G401 (cell line): ENCODE data around the gene PLXNB1. TPM values are rescaled to one million over a fixed set of nuclear protein-coding genes. Genes with fewer than 3 reads are reported as not detected.
A peak's percentile ranks its signal among the peaks of the same experiment; 100 is the strongest.
"Not testable (repeated sequence)": the region's sequence is repeated elsewhere in the genome, so short reads cannot be mapped to it uniquely, and the experiment has no call there.

ENCODE experiments used
- DNase-seq: peaks from one replicate; pipeline ENCODE4 v3.0.0-alpha.2; 2015; ENCODE audit warnings: low spot score
- in situ Hi-C: cut with HindIII; loops from 2 replicates; pipeline ENCODE4 v1.10.0; 2016; ENCODE audit warnings: low sequenced_read_pairs, mixed read lengths
- total RNA-seq: library from RNA; depleted of rRNA; stranded (reverse); fragments of >200 nt; shearing (Covaris generic); gene quantifications from 2 replicates; pipeline ENCODE4 v1.2.3, GENCODE V29; 2014

PLXNB1 gene
- total RNA-seq, 1 experiment from 2014 or later: 23.5 TPM

DNA sequence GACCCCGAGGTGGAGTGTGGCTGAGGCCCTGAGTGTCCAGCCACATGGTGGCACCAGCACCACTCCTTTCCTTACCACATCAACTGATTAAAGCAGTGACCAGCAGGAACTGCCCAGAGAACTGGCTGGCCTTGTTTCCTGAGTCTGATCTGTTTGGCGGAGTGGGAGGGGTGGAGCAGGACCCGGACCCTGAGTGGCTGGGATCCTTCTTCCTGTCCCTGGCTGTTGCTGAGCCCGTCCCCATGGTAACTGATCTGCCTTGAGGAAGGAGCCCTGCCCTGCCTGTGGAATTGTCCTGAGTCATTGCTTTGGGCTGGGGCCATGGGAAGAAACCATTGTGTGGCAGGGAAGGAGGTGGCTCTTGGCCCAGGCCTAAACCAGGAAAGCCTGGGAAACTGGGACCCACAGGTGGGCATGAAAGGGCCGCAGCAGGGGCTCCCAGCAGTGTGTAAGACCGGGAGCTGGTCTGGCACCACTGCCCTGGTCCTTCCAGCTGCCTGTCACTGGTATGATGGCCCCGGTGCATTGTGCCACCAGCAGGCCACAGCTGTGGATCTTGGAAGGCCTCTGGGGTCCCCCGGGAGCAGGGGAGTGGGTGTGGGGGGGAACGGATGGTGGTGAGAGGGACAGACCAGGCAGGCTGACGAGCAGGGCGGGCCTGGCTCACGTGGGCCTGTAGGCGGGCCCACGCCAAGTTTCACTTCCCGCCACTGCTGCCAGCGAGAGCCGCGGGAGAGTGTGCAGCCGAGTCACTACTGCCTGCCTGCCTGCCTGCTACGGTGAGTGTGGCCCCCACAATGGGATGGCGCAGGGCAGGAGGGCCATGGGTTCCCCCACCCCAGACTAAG, 35.9 kb upstream of the PLXNB1 start:
- peak; percentile 100 for DNase-seq
- in situ Hi-C loops: no loop called here

DNA sequence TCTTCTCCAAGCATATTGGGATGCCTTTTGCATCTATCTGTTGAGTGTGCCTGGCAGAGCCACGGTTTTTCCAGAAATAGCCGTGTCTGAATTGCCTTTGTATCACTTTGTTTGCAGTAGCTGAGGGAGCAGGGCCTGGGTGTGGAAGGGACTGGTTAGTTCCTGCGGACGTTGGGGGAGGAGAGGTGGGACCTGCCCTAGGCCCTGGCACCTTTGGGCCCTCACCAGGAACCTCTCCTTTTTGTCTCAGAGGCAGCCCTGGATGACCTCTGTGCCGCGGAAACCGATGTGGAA, 35.3 kb upstream of the PLXNB1 start:
- DNase-seq: no peak
- in situ Hi-C loops: no loop called here

DNA sequence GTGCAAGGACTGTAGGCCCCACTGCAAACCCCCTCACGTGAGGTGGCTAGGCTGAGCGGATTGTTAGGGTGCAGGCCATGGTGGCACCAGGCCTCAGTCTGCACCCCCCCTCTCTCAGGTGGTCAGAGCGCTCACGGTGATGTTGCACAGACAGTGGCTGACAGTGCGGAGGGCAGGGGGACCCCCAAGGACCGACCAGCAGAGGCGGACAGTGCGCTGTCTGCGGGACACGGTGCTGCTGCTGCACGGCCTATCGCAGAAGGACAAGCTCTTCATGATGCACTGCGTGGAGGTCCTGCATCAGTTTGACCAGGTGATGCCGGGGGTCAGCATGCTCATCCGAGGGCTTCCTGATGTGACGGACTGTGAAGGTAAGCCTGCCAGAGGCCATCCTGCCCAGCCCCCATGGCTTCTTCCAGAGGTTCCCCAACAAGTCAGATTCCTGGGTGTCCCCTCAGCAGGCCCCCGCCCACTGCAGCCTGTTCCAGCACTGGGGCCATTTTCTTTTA, 34.9 kb upstream of the PLXNB1 start:
- DNase-seq: no peak
- in situ Hi-C loops: no loop called here

DNA sequence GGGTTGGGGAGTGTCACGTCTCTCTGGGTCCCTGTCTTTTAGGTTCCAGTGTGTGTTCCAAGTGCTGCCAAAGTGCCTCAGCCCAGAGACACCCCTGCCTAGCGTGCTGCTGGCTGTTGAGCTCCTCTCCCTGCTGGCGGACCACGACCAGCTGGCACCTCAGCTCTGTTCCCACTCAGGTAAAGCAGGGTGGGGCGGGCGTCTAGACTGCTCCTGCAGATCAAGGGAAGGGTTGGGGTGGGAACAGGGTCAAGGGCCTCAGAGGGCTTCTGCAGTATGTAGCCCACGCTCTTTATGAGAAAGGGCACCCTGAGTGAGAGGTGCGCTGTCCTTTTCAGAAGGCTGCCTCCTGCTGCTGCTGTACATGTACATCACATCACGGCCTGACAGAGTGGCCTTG, 33.8 kb upstream of the PLXNB1 start:
- in situ Hi-C loops: no loop called here

DNA sequence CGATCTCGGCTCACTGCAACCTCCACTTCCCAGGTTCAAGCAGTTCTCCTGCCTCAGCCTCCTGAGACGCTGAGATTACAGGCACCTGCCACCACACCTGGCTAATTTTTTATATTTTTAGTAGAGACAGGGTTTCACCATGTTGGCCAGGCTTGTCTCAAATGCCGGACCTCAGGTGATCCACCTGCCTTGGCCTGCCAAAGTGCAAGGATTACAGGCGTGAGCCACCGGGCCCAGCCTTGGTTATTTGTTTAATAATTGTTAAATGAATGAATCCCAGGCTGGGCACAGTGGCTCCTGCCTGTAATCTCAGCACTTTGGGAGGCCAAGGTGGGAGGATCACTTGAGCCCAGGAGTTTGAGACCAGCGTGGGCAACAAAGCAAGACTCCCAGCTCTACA, 31.9 kb upstream of the PLXNB1 start:
- not testable (repeated sequence) for DNase-seq

More for the DNA sequence above, 33.8 kb upstream of the PLXNB1 start:
- no peak for DNase-seq

DNA sequence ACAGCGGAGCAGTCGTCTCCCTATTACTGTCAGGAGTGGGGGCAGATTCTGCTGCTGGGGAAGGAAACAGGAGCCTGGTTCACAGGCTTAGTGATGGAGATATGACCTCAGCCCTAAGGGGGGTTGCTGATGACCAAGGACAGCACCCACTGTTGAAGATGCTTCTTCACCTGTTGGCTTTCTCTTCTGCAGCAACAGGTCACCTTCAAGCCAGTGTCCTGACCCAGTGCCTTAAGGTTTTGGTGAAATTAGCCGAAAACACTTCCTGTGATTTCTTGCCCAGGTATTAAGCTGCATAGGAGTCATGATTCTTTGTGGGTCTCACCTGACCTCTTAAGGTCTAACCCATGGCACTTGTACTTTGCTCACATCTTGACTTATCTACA, 30.6 kb upstream of the PLXNB1 start:
- DNase-seq: no peak
- in situ Hi-C loops: no loop called here

More for the DNA sequence above, 31.9 kb upstream of the PLXNB1 start:
- in situ Hi-C loops: not testable (repeated sequence)

DNA sequence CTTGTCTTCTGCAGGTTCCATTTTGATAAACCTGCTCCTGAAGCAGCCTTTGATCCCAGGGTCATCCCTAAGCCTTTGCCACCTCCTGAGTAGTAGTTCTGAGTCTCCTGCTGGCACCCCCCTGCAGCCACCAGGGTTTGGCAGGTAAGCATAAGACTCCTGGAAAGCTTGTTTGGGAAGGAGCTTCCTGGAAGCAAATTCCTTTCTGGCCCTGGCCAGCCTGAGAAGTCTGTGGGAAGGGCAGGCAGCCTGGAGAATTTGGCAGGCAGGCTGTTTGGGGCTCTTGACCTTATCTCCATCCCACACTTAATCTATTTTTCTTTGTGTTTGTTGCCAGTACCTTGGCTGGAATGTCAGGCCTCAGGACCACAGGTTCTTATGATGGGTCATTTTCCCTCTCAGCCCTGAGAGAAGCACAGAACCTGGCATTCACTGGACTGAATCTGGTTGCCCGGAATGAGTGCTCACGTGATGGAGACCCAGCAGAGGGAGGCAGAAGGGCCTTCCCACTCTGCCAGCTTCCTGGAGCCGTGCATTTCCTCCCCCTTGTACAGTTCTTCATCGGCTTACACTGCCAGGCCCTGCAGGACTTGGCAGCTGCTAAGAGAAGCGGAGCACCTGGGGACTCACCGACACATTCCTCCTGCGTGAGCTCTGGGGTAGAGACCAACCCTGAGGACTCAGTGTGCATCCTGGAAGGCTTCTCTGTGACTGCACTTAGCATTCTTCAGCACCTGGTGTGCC, 30.1 kb upstream of the PLXNB1 start:
- in situ Hi-C loops: no loop called here
- DNase-seq: peak; percentile 94

DNA sequence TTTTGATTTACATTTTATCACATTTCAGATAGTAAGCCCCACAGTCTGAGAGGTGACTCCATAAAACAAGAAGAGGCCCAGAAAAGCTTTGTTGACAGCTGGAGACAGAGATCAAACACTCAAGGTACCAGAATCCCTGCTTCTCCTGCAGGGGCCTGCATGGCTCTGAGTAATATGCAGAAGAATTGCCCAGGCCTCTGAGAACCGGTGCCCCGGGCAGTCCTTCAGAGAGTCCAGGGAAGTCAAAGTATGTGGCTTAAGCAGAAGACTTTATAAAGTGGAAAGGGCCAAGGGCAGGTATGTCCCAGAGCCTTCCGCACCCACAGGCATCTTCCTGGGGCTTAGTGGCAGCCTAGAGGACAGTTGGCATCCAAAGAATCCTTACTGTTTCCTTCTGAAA, 29.4 kb upstream of the PLXNB1 start:
- in situ Hi-C loops: no loop called here
- no peak for DNase-seq

DNA sequence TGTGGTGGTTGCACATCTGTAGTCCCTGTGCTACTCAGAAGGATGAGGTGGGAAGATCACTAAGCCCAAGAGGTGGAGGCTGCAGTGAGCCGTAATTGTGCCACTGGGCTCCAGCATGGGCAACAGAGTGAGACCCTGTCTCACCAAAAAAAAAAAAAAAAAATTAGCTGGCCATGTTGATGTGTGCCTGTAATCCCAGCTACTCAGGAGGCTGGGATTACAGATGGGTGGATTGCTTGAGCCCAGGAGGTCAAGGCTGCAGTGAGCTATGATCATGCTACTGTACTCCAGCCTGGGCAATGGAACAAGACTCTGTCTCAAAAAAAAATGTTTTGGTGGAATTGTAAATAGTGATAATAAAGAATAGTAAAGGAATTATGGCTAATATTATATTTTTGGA, 26.6 kb upstream of the PLXNB1 start:
- DNase-seq: no peak
- in situ Hi-C loops: no loop called here

DNA sequence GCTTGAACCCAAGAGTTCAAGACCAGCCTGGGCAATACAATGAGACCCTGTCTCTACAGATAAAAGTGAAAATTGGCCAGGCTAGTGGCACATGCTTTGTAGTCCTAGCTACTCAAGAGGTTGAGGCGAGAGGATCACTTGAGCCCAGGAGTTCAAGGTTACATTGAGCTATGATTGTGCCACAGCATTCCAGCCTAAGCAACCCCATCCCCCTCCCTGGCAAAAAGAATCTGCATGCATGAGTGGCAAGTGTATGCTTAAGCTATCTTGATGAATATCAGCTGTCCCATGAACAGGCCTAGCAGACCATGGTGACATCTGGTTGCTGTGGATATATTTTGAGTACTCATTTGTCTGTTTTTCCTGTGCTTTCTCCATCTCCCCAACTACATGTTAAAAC, 21.4 kb upstream of the PLXNB1 start:
- in situ Hi-C loops: no loop called here
- no peak for DNase-seq

DNA sequence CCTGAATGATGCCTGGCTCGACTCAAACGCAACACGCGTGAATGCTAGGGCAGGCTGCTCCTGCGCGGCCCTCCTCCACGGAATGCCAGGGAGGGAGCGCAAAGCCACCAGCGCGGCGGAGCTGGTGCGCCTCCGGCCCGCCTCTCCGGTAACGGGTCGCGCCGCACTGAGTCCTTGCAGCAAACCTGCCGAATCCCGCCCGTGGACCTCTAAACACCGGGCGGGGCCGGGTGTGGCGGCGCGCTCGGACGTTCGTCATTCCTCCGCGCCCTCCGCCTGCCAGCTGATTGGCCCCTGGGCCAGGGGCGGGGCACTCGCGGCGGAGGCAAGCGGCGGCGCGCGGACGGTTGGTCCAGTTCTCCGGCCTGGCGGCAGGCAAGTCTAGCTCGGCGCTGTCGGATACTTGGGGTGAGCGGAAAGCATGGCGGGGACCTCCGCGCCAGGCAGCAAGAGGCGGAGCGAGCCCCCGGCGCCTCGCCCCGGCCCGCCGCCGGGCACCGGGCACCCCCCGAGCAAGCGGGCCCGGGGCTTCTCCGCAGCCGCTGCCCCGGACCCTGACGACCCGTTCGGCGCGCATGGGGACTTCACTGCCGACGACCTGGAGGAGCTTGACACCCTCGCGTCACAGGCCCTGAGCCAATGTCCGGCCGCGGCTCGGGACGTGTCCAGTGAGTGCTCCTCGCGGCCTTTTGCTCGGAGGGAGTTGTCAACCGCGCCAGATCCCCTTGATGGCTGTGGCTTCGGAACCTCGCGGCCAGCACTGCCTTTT, 16.7 kb upstream of the PLXNB1 start, which contains the start of gene ATRIP:
Gene ATRIP (plus strand): TSS at position 313 of the 769 bp plus-strand sequence. CDS start 109 bp downstream, at position 422.
- DNase-seq: peak; percentile 92

DNA sequence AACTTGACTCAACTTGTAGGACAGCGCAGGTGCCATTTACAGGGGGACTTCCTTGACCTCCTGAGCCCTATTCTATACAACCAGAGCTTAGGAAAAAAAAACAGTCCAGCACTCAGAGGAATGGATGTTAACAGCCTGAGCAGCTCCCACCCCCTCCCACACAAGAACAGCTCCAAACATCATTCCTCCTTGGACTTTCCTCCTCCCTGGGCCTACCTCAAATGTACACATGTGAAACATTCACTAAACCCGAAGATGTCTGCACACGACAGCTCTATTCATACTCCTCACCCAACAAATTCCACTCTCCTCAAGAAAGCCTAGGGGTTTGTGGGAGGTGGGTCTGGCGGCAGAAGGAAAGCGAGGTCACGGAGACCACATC, 16.1 kb upstream of the PLXNB1 start:
- in situ Hi-C loops: no loop called here
- no peak for DNase-seq

More for the DNA sequence above, 16.7 kb upstream of the PLXNB1 start, which contains the start of gene ATRIP:
- in situ Hi-C loops: no loop called here

DNA sequence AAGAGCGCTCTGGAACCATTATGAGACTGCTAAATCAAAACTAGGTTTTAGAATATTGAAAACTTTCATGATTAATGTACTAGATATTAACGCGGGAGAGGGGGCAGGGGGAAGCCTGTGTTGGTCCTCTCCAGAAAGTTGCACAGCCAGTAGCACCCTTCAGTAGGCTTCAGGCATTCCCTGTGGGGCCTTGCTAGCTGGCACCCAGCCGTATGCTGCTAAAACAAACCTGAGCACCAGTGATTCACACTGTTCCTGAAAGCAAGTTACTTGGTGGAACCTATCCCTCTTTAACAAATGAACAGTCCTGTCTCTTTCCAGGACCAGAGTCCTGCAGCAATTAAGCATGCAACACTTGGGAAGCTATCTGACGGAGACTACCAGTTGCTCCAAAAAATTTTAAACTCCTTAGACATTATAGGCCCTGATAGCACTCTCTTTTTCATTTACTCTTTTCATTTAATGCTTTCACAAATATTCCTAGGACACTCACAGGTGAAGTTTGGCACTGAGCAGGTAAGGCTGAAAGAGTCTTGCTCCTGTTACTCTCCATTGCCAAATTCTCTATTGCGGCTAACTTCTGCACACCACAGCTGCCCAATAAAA, 15.5 kb upstream of the PLXNB1 start:
- no peak for DNase-seq
- in situ Hi-C loops: no loop called here

DNA sequence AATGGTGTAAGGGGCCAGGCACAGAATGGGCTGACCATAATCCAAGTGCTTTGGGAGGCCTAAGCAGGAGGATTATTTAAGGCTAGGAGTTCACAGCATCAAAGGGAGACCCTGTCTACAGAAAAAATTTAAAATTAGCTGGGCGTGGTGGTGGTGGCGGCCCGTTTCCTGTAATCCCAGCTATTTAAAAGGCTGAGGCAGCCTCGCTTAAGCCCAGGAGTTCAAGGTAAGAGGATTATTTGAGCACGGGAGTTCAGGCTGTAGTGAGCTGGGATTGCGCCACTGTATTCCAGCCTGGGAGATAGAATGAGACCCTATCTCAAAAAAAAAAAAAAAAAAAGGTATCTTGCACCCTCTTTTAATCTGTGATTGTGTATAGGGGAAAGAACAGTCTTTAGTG, 12.1 kb upstream of the PLXNB1 start:
- in situ Hi-C loops: no loop called here
- DNase-seq: no peak

DNA sequence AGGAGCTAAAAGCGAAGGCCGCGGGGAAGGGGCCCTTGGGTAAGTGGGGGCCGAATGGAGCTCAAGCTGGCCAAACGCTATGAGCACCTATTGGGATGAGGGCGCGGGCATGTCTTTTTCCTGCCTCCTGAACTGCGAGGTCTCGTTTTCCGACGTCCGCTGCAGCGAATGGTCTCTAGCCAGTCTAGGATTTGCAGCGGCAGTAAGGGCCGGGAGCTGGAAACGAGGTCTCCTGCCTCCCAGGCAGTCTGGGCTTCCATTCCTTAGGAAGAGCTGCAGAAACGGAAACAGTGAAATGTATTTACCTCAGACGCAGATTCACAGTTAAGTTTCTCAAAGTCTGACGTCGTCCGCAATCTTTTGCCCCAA, 10.7 kb upstream of the PLXNB1 start:
- no peak for DNase-seq
- in situ Hi-C loops: no loop called here

DNA sequence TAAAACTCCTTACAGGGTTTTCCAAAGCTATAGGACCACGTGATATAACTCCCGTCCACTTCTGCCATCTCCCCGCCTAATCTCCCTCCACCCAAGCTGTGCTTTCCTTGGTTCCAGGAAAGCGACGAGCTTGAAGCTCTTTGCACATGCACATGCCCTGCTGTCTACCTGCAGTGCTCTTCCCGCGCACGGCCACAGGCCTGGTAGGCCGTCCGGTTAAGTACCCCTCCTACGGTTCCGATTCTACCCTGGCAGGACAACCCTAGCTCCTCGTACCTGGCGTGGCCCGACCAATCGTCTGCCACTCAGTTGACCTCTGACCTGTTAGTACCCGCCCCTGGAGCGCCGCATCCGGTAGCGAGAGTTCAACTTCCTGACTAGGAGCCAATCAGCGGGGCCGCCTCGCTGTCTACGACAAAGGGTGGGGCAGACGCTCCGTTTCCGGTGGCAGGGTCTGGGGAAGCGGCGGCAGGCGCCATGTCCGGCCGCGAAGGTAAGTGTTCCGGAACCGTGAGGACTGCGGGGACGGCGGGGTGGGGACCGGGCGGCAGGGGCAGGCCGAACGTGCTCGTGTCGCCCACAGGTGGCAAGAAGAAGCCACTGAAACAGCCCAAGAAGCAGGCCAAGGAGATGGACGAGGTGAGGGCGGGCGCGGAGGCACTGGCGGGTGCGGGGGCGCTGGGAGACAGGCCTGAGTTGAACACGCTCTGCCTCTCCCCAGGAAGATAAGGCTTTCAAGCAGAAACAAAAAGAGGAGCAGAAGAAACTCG, 10.1 kb upstream of the PLXNB1 start, which contains the start of the genes CCDC51 and TMA7:
Gene CCDC51 (minus strand): TSS at position 300 of the 770 bp plus-strand sequence. CDS start 4,991 bp downstream, outside the sequence.
Gene TMA7 (plus strand): TSS at position 438 of the 770 bp plus-strand sequence. CDS start 40 bp downstream, at position 478.
- peak; percentile 99 for DNase-seq
- in situ Hi-C loops: no loop called here

DNA sequence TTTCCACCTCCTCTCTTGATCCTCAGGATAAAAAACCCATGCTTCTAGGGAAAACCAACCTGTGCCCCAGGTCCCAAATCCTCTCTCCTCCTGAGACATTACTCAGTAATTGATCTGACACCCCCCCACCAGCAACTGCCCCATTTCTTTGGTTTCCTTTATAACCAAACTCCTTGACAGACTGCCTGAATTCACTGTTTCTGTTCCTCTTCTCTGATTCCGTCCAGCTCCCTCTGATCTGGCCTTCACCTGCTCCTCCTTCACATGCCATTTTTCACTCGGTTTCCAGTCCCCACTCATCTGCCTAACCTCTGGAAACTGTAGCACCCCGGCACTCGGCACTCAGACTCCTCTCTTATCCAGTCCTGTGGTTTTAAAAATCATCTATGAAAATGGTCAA, 7.9 kb upstream of the PLXNB1 start:
- DNase-seq: no peak
- in situ Hi-C loops: no loop called here

DNA sequence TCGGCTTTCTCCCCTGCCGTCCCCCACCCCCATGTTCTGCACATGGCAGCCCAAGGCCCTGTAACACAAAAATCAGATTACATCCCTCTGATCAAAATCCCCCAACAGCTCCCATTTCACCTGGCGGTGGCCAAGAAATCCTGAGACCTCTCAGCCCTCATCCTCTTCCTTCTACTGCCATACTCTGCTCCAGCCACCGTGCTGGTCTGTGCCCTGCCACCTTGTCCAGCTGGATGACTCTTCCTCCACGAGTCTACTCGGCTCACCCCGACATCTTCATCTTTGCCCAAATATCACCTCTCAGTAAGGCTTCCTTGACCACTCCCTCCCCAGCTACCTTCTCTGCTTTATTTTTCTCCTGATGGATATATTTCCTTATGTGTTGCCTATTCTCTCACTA, 7.0 kb upstream of the PLXNB1 start:
- in situ Hi-C loops: no loop called here
- DNase-seq: no peak

DNA sequence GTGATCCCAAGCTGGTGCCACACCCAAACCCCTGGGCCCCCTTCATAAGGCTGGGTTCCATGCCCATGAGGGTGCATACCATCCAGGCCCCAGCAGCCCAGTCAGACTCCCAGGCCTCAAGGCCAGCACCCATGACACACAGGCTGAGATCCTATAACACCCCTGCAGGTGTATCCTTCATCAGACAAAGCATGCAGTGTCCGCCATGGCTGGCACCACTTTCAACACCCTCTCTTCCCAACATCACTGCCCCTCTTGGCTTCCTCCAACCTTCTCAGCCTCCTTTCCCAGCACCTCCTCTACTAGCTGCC, 6.5 kb upstream of the PLXNB1 start:
- no peak for DNase-seq
- in situ Hi-C loops: no loop called here
